Fibroblast of lung (primary cell): ENCODE measurements around the gene NFKBIL1. TPM values are rescaled to one million over a fixed set of nuclear protein-coding genes. Genes with fewer than 3 reads are reported as not detected.

Experiments used
- DNase-seq, 2 donors: peaks; one replicate each; pipeline versions ENCODE4 v3.0.0 to v3.0.0-alpha.2; 2010; ENCODE audit warnings: low read depth in 2 of 2
- H2AFZ ChIP-seq: 2 replicates; pipeline ENCODE4 v1.5.1; 2012; ENCODE audit warnings: low read length, control low read depth, inconsistent platforms
- H3K27ac ChIP-seq: 2 replicates; pipeline ENCODE4 v1.5.1; 2011; ENCODE audit warnings: low read length, control low read depth; ENCODE audit not compliant: insufficient read depth
- H3K27me3 ChIP-seq: 2 replicates; pipeline ENCODE4 v1.5.1; 2011; ENCODE audit warnings: mild to moderate bottlenecking, low read length; ENCODE audit not compliant: control insufficient read depth, insufficient read depth
- H3K36me3 ChIP-seq: 2 replicates; pipeline ENCODE4 v1.5.1; 2011; ENCODE audit warnings: low read length; ENCODE audit not compliant: control insufficient read depth, insufficient read depth
- H3K4me1 ChIP-seq: 2 replicates; pipeline ENCODE4 v1.5.1; 2011; ENCODE audit warnings: low read length; ENCODE audit not compliant: control insufficient read depth, insufficient read depth; ENCODE audit errors: extremely low read depth
- H3K4me2 ChIP-seq: 2 replicates; pipeline ENCODE4 v1.5.1; 2011; ENCODE audit warnings: low read length, control low read depth; ENCODE audit not compliant: insufficient read depth; ENCODE audit errors: extremely low read depth
- H3K4me3 ChIP-seq, 4 experiments: fragments of 200-600 bp in 1 of 4; sonication (generic) in 1 of 4; replicated peaks in 1 of 4; 2 replicates each; pipeline ENCODE4 v1.5.1; 2011 to 2016; ENCODE audit warnings: low read length in 4 of 4, low read depth in 3 of 4, mild to moderate bottlenecking in 3 of 4, control low read depth in 2 of 4, inconsistent platforms in 1 of 4, mixed read lengths in 1 of 4; ENCODE audit not compliant: insufficient read depth in 1 of 4; ENCODE audit errors: control extremely low read depth in 1 of 4
- H3K79me2 ChIP-seq: 2 replicates; pipeline ENCODE4 v1.5.1; 2012; ENCODE audit warnings: mild to moderate bottlenecking, low read length, inconsistent platforms; ENCODE audit not compliant: control insufficient read depth, insufficient read depth
- H3K9ac ChIP-seq: 2 replicates; pipeline ENCODE4 v1.5.1; 2011; ENCODE audit warnings: mild to moderate bottlenecking, low read length, control low read depth; ENCODE audit not compliant: insufficient read depth
- H3K9me3 ChIP-seq: 2 replicates; pipeline ENCODE4 v1.5.1; 2012; ENCODE audit warnings: low read depth, low read length; ENCODE audit not compliant: control insufficient read depth, insufficient read depth
- H4K20me1 ChIP-seq: 2 replicates; pipeline ENCODE4 v1.5.1; 2011; ENCODE audit warnings: low read length; ENCODE audit not compliant: control insufficient read depth, insufficient read depth; ENCODE audit errors: extremely low read depth
- CTCF ChIP-seq, 2 donors: IDR thresholded peaks in 1 of 2; conservative IDR thresholded peaks in 1 of 2; 1 replicate in 1 of 2; 2 replicates in 1 of 2; pipeline ENCODE4 v1.5.1; 2011 to 2012; ENCODE audit warnings: low read length in 2 of 2, control low read depth in 1 of 2, inconsistent platforms in 1 of 2, low read depth in 1 of 2, mild to moderate bottlenecking in 1 of 2
- EZH2 ChIP-seq: IDR thresholded peaks from 2 replicates; pipeline ENCODE4 v1.5.1; 2012; ENCODE audit warnings: low read length, control low read depth, mild to moderate bottlenecking; ENCODE audit errors: missing control alignments
- polyA plus RNA-seq, 2 donors: library from polyadenylated mRNA; depleted of rRNA in 1 of 2; stranded (reverse) in 1 of 2; unstranded in 1 of 2; fragments of >200 nt; gene quantifications; 2 replicates each; pipeline ENCODE4 v1.2.1, GENCODE V29; 2011 to 2012; ENCODE audit warnings: missing spikeins in 1 of 2
- total RNA-seq: library from RNA; depleted of rRNA; stranded (reverse); fragments of >200 nt; gene quantifications from 2 replicates; pipeline ENCODE4 v1.2.1, GENCODE V29; 2014

NFKBIL1 gene
- total and polyA plus RNA-seq, 2 donors (not counting 1 experiment from before 2014, with no cell fraction given) = 5.1 to 44.3 TPM

- H3K27me3 ChIP-seq = peaks cover 28% of the 10 kb centered on the region
- DNase-seq = no peak
- no peak overlapping the region for H3K4me3 ChIP-seq
- no peak overlapping the region for H3K9ac ChIP-seq
- H3K9me3 ChIP-seq = no peaks in the 10 kb centered on the region
- no peak overlapping the region for H3K27ac ChIP-seq
- H3K79me2 ChIP-seq = no peaks in the 10 kb centered on the region
- no peak for TF ChIP-seq CTCF (conservative IDR thresholded peaks at IDR 0.05 in 1 of 2, IDR thresholded peaks at IDR 0.05 in 1 of 2; ENCODE audit: low read depth in 1 of 2, low read length in 2 of 2)
- TF ChIP-seq EZH2 = no peak
- no peaks in the 10 kb centered on the region for H3K4me1 ChIP-seq
- no peaks in the 10 kb centered on the region for H3K36me3 ChIP-seq
- no peaks in the 10 kb centered on the region for H4K20me1 ChIP-seq
- H2AFZ ChIP-seq = no peak overlapping the region
- no peak overlapping the region for H3K4me2 ChIP-seq
Observed at GRCh38 chr6:31574106-31575061, 27.0 kb downstream of the NFKBIL1 start.

- H3K4me1 ChIP-seq = no peaks in the 10 kb centered on the region
- TF ChIP-seq EZH2 (no peak), CTCF (conservative IDR thresholded peaks at IDR 0.05 in 1 of 2, IDR thresholded peaks at IDR 0.05 in 1 of 2; ENCODE audit: low read depth in 1 of 2, low read length in 2 of 2) (no peak)
- no peaks in the 10 kb centered on the region for H3K9me3 ChIP-seq
- H4K20me1 ChIP-seq = no peaks in the 10 kb centered on the region
- no peak within 1 kb of the TSS for H3K27ac ChIP-seq
- H2AFZ ChIP-seq = no peak within 1 kb of the TSS
- no peak within 1 kb of the TSS for H3K4me2 ChIP-seq
- H3K79me2 ChIP-seq = no peaks in the 10 kb centered on the region
- no peak within 1 kb of the TSS for H3K9ac ChIP-seq
- H3K27me3 ChIP-seq = peaks cover 28% of the 10 kb centered on the region
- DNase-seq = no peak
- no peaks in the 10 kb centered on the region for H3K36me3 ChIP-seq
- no peak within 1 kb of the TSS for H3K4me3 ChIP-seq
Observed at GRCh38 chr6:31575335-31575901, 28.0 kb downstream of the NFKBIL1 start, which contains the start of gene TNF. Gene TNF, plus strand, starts transcription at chr6:31575565. Its CDS starts 177 bp downstream, at chr6:31575742.

- Histone ChIP-seq H3K4me2 (no peak overlapping the region), H4K20me1 (no peaks in the 10 kb centered on the region), H2AFZ (no peak overlapping the region), H3K4me1 (no peaks in the 10 kb centered on the region), H3K9ac (no peak overlapping the region), H3K9me3 (no peaks in the 10 kb centered on the region), H3K36me3 (no peaks in the 10 kb centered on the region), H3K4me3 (no peak overlapping the region), H3K27me3 (peaks cover 28% of the 10 kb centered on the region), H3K27ac (no peak overlapping the region), H3K79me2 (no peaks in the 10 kb centered on the region)
- no peak for TF ChIP-seq CTCF (conservative IDR thresholded peaks at IDR 0.05 in 1 of 2, IDR thresholded peaks at IDR 0.05 in 1 of 2; ENCODE audit: low read depth in 1 of 2, low read length in 2 of 2)
- DNase-seq = no peak
Observed at GRCh38 chr6:31575952-31576685, 28.7 kb downstream of the NFKBIL1 start.
